MG63 (cell line): Measurements from ENCODE around the gene TRAPPC12. TPM values are rescaled to one million over a fixed set of nuclear protein-coding genes. Genes with fewer than 3 reads are reported as not detected.

Source experiments
- DNase-seq: peaks from one replicate; pipeline ENCODE4 v3.0.0-alpha.2; 2020
- H3K27me3 ChIP-seq: fragments of 250-450 bp; sonication (Bioruptor Pico); 2 replicates; pipeline ENCODE4 v1.5.1; 2020; ENCODE audit warnings: mild to moderate bottlenecking, moderate library complexity
- H3K36me3 ChIP-seq: fragments of 250-450 bp; sonication (Bioruptor Pico); 2 replicates; pipeline ENCODE4 v1.5.1; 2020; ENCODE audit warnings: mild to moderate bottlenecking, moderate library complexity
- H3K4me3 ChIP-seq: fragments of 250-450 bp; sonication (Bioruptor Pico); 2 replicates; pipeline ENCODE4 v1.5.1; 2020; ENCODE audit warnings: mild to moderate bottlenecking, moderate library complexity
- H3K9me3 ChIP-seq: fragments of 250-450 bp; sonication (Bioruptor Pico); 2 replicates; pipeline ENCODE4 v1.5.1; 2020; ENCODE audit warnings: mild to moderate bottlenecking, moderate library complexity
- total RNA-seq: library from RNA; depleted of rRNA; stranded (reverse); fragments of >200 nt; shearing (Covaris generic); gene quantifications from 2 replicates; pipeline ENCODE4 v1.2.3, GENCODE V29; 2014; ENCODE audit warnings: low replicate concordance

TRAPPC12 gene
- total RNA-seq, 1 experiment from 2014 or later = 29.3 TPM

DNA sequence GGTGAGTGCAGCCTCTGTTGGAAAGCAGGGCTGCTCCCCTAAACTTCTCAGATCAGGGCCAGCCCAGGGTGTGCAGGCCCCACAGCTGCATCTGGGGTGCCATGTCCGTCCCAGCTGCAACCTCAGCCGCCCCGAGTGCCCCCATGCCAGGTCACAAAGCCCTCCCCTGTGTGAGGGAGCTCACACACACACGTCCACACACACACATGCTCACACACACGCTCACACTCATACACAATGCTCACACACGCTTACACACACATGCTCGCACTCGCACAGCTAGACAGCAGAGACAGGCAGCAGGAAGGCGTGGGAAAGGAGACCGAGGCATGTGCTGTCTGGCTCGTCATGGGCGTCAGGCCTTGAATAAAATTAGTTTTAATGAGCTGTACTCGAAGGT is 84.5 kb downstream of the TRAPPC12 start:
- Histone ChIP-seq H3K27me3 (no peaks in the 10 kb centered on the region), H3K9me3 (no peaks in the 10 kb centered on the region), H3K4me3 (no peak overlapping the region), H3K36me3 (peaks cover 10% of the 10 kb centered on the region)
- DNase-seq = no peak

- Histone ChIP-seq H3K36me3 (peaks cover 10% of the 10 kb centered on the region), H3K27me3 (no peaks in the 10 kb centered on the region), H3K4me3 (no peak overlapping the region), H3K9me3 (no peaks in the 10 kb centered on the region)
- no peak for DNase-seq
Observed at GRCh38 chr2:3464401-3465005, 85.0 kb downstream of the TRAPPC12 start.

DNA sequence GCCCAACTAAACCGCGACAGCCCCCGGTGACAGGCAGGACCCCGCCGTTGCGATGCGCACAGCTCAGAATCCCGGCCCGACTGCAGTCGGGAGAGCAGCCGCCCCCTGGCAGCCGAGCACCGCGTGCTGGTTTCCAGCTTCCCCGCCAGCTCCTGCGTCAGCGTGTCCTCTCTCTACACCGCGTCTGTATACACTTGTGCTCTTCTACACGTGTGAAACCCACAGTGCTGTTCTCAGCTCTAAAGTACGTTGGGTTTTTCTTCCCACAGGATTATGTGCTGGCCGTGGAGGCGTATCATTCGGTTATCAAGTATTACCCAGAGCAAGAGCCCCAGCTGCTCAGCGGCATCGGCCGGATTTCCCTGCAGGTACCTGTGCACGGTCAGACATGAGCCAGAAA is 85.8 kb downstream of the TRAPPC12 start:
- peaks cover 13% of the 10 kb centered on the region for H3K36me3 ChIP-seq
- H3K27me3 ChIP-seq = no peaks in the 10 kb centered on the region
- no peak for DNase-seq
- H3K9me3 ChIP-seq = no peaks in the 10 kb centered on the region
- H3K4me3 ChIP-seq = no peak overlapping the region

GRCh38 chr2:3465844-3466481 is 86.5 kb downstream of the TRAPPC12 start:
- DNase-seq = peak; percentile 28
- no peaks in the 10 kb centered on the region for H3K9me3 ChIP-seq
- H3K4me3 ChIP-seq = no peak overlapping the region
- H3K36me3 ChIP-seq = peaks cover 13% of the 10 kb centered on the region
- no peaks in the 10 kb centered on the region for H3K27me3 ChIP-seq

DNA sequence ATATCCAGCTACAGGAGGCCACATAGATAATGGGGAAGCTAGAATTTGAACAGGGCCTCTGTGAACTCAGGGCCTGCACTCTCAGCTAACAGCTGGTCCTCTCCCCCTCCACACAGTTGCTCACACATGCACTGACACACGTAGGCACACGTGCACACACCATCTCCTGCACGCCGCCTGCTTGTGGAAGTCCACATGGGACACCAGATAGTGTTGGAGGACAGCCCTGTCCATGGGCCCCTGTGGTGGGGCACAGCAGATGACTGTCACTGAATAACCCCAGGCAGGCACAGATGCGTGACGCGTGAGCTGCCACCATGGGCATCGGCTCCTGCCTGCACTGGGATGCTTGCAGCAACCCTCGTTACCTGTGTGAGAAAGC is 87.0 kb downstream of the TRAPPC12 start:
- H3K9me3 ChIP-seq = no peaks in the 10 kb centered on the region
- peaks cover 15% of the 10 kb centered on the region for H3K36me3 ChIP-seq
- no peak for DNase-seq
- H3K4me3 ChIP-seq = no peak overlapping the region
- H3K27me3 ChIP-seq = no peaks in the 10 kb centered on the region

GRCh38 chr2:3466966-3467365 is 87.5 kb downstream of the TRAPPC12 start:
- peaks cover 15% of the 10 kb centered on the region for H3K36me3 ChIP-seq

DNA sequence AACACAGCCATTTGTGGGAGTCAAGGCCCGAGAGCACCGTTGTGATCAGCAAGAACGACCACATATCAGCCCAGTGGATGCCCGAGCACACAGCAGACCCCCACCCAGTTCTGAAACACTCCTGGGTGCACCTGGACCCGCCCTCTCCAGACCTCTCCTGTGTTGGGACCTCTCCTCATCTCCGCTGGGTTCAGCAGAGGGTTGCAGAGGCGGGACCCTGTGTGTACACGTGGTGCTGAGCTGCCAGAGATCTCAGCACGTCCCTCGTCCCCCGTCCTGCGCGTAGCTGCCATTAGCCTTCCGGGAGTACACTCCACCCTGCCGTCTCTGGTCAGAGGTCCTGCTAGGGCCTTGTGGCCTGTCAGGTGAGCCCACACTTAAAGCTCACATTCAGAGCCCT is 88.2 kb downstream of the TRAPPC12 start:
- Histone ChIP-seq H3K9me3 (no peaks in the 10 kb centered on the region), H3K36me3 (peaks cover 16% of the 10 kb centered on the region), H3K4me3 (no peak overlapping the region), H3K27me3 (no peaks in the 10 kb centered on the region)
- DNase-seq = no peak

More at GRCh38 chr2:3466966-3467365, 87.5 kb downstream of the TRAPPC12 start:
- Histone ChIP-seq H3K27me3 (no peaks in the 10 kb centered on the region), H3K4me3 (no peak overlapping the region), H3K9me3 (no peaks in the 10 kb centered on the region)
- DNase-seq = no peak

DNA sequence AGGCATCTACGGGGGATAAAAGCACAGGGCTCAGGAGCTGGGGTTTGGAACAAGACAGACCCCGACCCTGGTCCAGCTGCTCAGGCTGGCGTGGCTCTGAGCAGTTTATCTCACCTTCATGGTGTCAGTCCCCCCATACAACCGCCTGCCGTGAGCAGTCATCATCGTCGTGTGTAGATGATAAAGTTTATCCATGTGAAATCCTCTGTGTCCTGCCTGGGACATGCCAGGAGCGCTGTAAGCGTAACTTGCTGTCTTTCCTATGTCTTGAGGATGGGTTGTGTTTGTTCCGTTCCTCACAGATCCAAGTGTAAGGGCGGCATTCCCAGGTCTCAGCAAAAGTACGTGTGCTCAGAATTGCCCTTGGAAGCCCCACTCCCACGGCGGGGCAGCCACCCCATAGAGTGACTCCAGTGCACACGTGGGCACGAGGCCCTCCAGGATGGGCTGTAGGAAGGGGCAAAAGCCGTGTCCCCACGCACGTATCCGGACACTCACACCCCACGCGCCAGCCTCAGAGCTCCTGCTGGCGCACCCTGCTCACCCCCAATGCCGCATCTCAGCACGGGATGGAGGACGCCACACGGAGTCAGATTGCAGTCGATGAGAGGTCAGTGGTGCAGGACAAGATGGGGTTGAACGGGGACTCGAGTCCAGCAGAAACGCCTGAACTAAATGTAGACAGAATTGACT is 88.9 kb downstream of the TRAPPC12 start:
- H3K27me3 ChIP-seq = no peaks in the 10 kb centered on the region
- no peaks in the 10 kb centered on the region for H3K9me3 ChIP-seq
- DNase-seq = no peak
- peaks cover 14% of the 10 kb centered on the region for H3K36me3 ChIP-seq
- no peak overlapping the region for H3K4me3 ChIP-seq

GRCh38 chr2:3469486-3469885 is 90.0 kb downstream of the TRAPPC12 start:
- no peaks in the 10 kb centered on the region for H3K27me3 ChIP-seq
- H3K9me3 ChIP-seq = no peaks in the 10 kb centered on the region
- peaks cover 14% of the 10 kb centered on the region for H3K36me3 ChIP-seq
- DNase-seq = no peak
- no peak overlapping the region for H3K4me3 ChIP-seq

DNA sequence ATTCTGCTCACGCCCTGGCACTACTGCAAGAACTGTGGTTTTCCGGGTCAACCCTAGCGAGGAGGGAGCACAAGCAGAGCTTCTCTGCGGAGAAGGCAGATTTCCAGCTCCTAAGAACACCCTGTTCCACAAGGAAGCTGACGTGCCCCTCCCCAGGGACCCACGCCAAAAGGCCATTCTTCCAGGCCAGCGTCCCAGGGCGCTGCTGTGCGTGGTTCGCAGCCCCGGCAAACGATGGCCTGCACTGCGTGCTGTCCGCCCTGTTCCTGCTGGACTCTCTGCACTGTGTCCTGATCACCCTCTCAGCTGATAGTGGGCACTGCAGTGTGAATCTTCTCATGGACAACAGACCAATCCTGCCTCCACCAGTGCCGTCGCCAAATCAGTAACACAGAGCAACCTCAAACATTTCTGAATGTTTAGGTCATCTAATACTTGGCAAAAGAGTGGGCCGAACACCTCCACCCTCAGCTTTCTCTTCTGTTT is 90.7 kb downstream of the TRAPPC12 start:
- Histone ChIP-seq H3K36me3 (peaks cover 14% of the 10 kb centered on the region), H3K4me3 (no peak overlapping the region)
- peak; percentile 55 for DNase-seq

GRCh38 chr2:3470856-3471737 is 91.6 kb downstream of the TRAPPC12 start:
- H3K27me3 ChIP-seq = no peaks in the 10 kb centered on the region

More for the DNA sequence above, 90.7 kb downstream of the TRAPPC12 start:
- Histone ChIP-seq H3K9me3 (no peaks in the 10 kb centered on the region), H3K27me3 (no peaks in the 10 kb centered on the region)

DNA sequence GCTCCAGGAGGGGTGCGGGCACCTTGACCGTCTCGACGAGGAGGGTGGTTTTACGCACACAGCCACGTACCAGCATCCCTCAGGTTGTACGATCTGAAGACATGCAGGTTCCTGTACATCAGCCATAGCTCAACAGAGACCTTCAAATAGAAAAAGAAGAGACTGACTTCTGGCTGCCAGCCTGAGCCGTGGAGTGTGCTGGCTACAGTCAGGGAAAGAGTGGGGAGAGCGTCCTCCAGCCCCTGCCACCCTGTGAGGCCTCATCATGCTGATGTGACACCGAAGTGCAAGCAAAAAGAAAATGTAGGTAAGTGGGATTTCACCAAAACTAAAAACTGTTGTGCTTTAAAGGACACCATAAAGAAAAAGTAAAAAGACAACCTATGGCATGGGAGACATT is 92.8 kb downstream of the TRAPPC12 start:
- Histone ChIP-seq H3K36me3 (peaks cover 9% of the 10 kb centered on the region), H3K4me3 (no peak overlapping the region), H3K9me3 (no peaks in the 10 kb centered on the region), H3K27me3 (no peaks in the 10 kb centered on the region)
- no peak for DNase-seq

More at GRCh38 chr2:3470856-3471737, 91.6 kb downstream of the TRAPPC12 start:
- DNase-seq = no peak
- no peaks in the 10 kb centered on the region for H3K9me3 ChIP-seq
- H3K36me3 ChIP-seq = peaks cover 14% of the 10 kb centered on the region
- no peak overlapping the region for H3K4me3 ChIP-seq

GRCh38 chr2:3472966-3473365 is 93.5 kb downstream of the TRAPPC12 start:
- Histone ChIP-seq H3K4me3 (no peak overlapping the region), H3K9me3 (no peaks in the 10 kb centered on the region), H3K36me3 (peaks cover 9% of the 10 kb centered on the region), H3K27me3 (no peaks in the 10 kb centered on the region)
- no peak for DNase-seq

- H3K36me3 ChIP-seq = peaks cover 10% of the 10 kb centered on the region
- H3K9me3 ChIP-seq = no peaks in the 10 kb centered on the region
- DNase-seq = no peak
- no peak overlapping the region for H3K4me3 ChIP-seq
- H3K27me3 ChIP-seq = no peaks in the 10 kb centered on the region
Observed at GRCh38 chr2:3475771-3476170, 96.3 kb downstream of the TRAPPC12 start.

- Histone ChIP-seq H3K36me3 (peaks cover 9% of the 10 kb centered on the region), H3K4me3 (no peak overlapping the region), H3K27me3 (no peaks in the 10 kb centered on the region), H3K9me3 (no peaks in the 10 kb centered on the region)
- no peak for DNase-seq
Observed at GRCh38 chr2:3476321-3476984, 97.0 kb downstream of the TRAPPC12 start.

- Histone ChIP-seq H3K27me3 (no peaks in the 10 kb centered on the region), H3K9me3 (no peaks in the 10 kb centered on the region), H3K4me3 (no peak overlapping the region), H3K36me3 (peaks cover 8% of the 10 kb centered on the region)
- no peak for DNase-seq
Observed at GRCh38 chr2:3476985-3477327, 97.5 kb downstream of the TRAPPC12 start.
